Measurements from ENCODE around the gene PDK1.

GRCh38 chr2:172525601-172526000 is 30.3 kb upstream of the PDK1 start:
- TF ChIP-seq, protein P1, sequence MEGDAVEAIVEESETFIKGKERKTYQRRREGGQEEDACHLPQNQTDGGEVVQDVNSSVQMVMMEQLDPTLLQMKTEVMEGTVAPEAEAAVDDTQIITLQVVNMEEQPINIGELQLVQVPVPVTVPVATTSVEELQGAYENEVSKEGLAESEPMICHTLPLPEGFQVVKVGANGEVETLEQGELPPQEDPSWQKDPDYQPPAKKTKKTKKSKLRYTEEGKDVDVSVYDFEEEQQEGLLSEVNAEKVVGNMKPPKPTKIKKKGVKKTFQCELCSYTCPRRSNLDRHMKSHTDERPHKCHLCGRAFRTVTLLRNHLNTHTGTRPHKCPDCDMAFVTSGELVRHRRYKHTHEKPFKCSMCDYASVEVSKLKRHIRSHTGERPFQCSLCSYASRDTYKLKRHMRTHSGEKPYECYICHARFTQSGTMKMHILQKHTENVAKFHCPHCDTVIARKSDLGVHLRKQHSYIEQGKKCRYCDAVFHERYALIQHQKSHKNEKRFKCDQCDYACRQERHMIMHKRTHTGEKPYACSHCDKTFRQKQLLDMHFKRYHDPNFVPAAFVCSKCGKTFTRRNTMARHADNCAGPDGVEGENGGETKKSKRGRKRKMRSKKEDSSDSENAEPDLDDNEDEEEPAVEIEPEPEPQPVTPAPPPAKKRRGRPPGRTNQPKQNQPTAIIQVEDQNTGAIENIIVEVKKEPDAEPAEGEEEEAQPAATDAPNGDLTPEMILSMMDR (IDR thresholded peaks at IDR 0.05): no peak
- TF ChIP-seq POLR2A (IDR thresholded peaks at IDR 0.05): no peak
